Nephron (organoid): Measurements from ENCODE around the gene DMXL1.
"Not testable (repeated sequence)": the region's sequence is repeated elsewhere in the genome, so short reads cannot be mapped to it uniquely, and the experiment has no call there.

ENCODE experiments used
- H3K27ac Mint-ChIP-seq, 3 experiments: 2 replicates each; pipeline ENCODE4 v1.8.0; 2020; ENCODE audit warnings: mixed read lengths in 3 of 3, mild to moderate bottlenecking in 2 of 3, moderate library complexity in 1 of 3
- H3K27me3 Mint-ChIP-seq: 2 replicates; pipeline ENCODE4 v1.8.0; 2021; ENCODE audit warnings: low read depth, mild to moderate bottlenecking, moderate library complexity, mixed read lengths
- H3K36me3 Mint-ChIP-seq: 2 replicates; pipeline ENCODE4 v1.8.0; 2020; ENCODE audit warnings: low read depth, mixed read lengths
- H3K4me1 Mint-ChIP-seq: 2 replicates; pipeline ENCODE4 v1.8.0; 2020; ENCODE audit warnings: mixed read lengths
- H3K4me3 Mint-ChIP-seq, 3 experiments: 2 replicates each; pipeline ENCODE4 v1.8.0; 2020; ENCODE audit warnings: mild to moderate bottlenecking in 3 of 3, mixed read lengths in 3 of 3, moderate library complexity in 2 of 3
- H3K9me3 Mint-ChIP-seq: 2 replicates; pipeline ENCODE4 v1.8.0; 2020; ENCODE audit warnings: mixed read lengths
- CTCF ChIP-seq, 3 experiments: fragments of 200-600 bp; sonication (generic); IDR thresholded peaks; one replicate each; pipeline ENCODE4 v1.5.0; 2021; ENCODE audit warnings: antibody characterized with exemption in 3 of 3; ENCODE audit not compliant: unreplicated experiment in 3 of 3

DMXL1 gene

GRCh38 chr5:119220576-119221197, 149.8 kb downstream of the DMXL1 start:
- Mint-ChIP-seq H3K36me3 (peaks cover 24% of the 10 kb centered on the region), H3K27ac (no peak overlapping the region), H3K4me1 (no peaks in the 10 kb centered on the region), H3K27me3 (no peaks in the 10 kb centered on the region), H3K9me3 (no peaks in the 10 kb centered on the region), H3K4me3 (no peak overlapping the region)
- no peak for TF ChIP-seq CTCF (IDR thresholded peaks at IDR 0.05; ENCODE audit: unreplicated experiment in 3 of 3)

GRCh38 chr5:119221330-119221729, 150.4 kb downstream of the DMXL1 start:
- Mint-ChIP-seq H3K4me3 (no peak overlapping the region), H3K36me3 (peaks cover 24% of the 10 kb centered on the region), H3K4me1 (no peaks in the 10 kb centered on the region), H3K27me3 (no peaks in the 10 kb centered on the region), H3K27ac (no peak overlapping the region), H3K9me3 (no peaks in the 10 kb centered on the region)
- no peak for TF ChIP-seq CTCF (IDR thresholded peaks at IDR 0.05; ENCODE audit: unreplicated experiment in 3 of 3)

GRCh38 chr5:119229950-119230349, 159.1 kb downstream of the DMXL1 start:
- Mint-ChIP-seq H3K27me3 (no peaks in the 10 kb centered on the region), H3K36me3 (peaks cover 15% of the 10 kb centered on the region), H3K27ac (no peak overlapping the region), H3K4me1 (no peaks in the 10 kb centered on the region), H3K4me3 (no peak overlapping the region), H3K9me3 (no peaks in the 10 kb centered on the region)
- TF ChIP-seq CTCF (IDR thresholded peaks at IDR 0.05; ENCODE audit: unreplicated experiment in 3 of 3) = no peak

- Mint-ChIP-seq H3K27me3 (no peaks in the 10 kb centered on the region), H3K9me3 (no peaks in the 10 kb centered on the region), H3K4me1 (no peaks in the 10 kb centered on the region), H3K36me3 (peaks cover 27% of the 10 kb centered on the region), H3K27ac (no peak overlapping the region), H3K4me3 (no peak overlapping the region)
- TF ChIP-seq CTCF (IDR thresholded peaks at IDR 0.05; ENCODE audit: unreplicated experiment in 3 of 3) = no peak
These were observed 167.6 kb downstream of the DMXL1 start for GRCh38 chr5:119238265-119239118.

GRCh38 chr5:119239119-119239417, 168.2 kb downstream of the DMXL1 start:
- H3K4me3 Mint-ChIP-seq = no peak overlapping the region
- no peaks in the 10 kb centered on the region for H3K27me3 Mint-ChIP-seq
- no peaks in the 10 kb centered on the region for H3K4me1 Mint-ChIP-seq
- no peak for TF ChIP-seq CTCF (IDR thresholded peaks at IDR 0.05; ENCODE audit: unreplicated experiment in 3 of 3)
- H3K36me3 Mint-ChIP-seq = peaks cover 32% of the 10 kb centered on the region
- H3K27ac Mint-ChIP-seq = no peak overlapping the region
- H3K9me3 Mint-ChIP-seq = no peaks in the 10 kb centered on the region

GRCh38 chr5:119239826-119240225, 168.9 kb downstream of the DMXL1 start:
- peaks cover 26% of the 10 kb centered on the region for H3K36me3 Mint-ChIP-seq
- H3K27ac Mint-ChIP-seq, H3K27me3 Mint-ChIP-seq, H3K4me3 Mint-ChIP-seq, H3K9me3 Mint-ChIP-seq, H3K4me1 Mint-ChIP-seq: not testable (repeated sequence)
